ENCODE results near the gene HYAL3.

GRCh38 chr3:50276762-50277101, 22.5 kb downstream of the HYAL3 start:
- no peak for TF ChIP-seq CTCF (IDR thresholded peaks at IDR 0.05)
- no peak for TF ChIP-seq POLR2AphosphoS5 (IDR thresholded peaks at IDR 0.05)

All from esophagus muscularis mucosa (tissue), 3 donors.